Measurements from ENCODE around the gene RABGAP1L. TPM values are rescaled to one million over a fixed set of nuclear protein-coding genes. Genes with fewer than 3 reads are reported as not detected.

Gene RABGAP1L
- total RNA-seq, 4 donors from 2014 or later = 170 to 282 (median 182) TPM

DNA sequence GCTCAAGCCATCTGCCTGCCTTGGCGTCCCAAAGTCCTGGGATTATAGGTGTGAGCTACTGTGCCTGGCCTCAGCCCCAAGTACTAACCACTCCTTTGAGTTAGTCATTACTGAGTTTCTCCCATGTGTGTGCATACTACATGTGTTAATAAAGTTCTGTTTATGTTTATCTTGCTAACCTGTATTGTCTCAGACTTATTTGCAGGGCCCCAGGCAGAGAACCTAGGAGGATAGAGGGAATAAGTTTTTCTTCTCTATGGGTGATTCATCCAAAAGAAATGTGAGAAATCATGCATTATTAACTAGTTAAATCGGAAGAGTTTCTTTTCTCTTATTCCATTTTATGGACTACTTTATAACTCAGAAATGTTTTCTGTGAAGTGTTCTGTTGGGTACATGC, 636.5 kb downstream of the RABGAP1L start:
- Histone ChIP-seq H3K9me3 (no peaks in the 10 kb centered on the region), H3K4me3 (no peak overlapping the region), H3K27ac (no peak overlapping the region), H3K4me1 (peaks cover 0 to 6% (median 0%) of the 10 kb centered on the region in 4 donors), H3K36me3 (no peaks in the 10 kb centered on the region), H3K27me3 (no peaks in the 10 kb centered on the region)
- no peak for DNase-seq
- no peak for TF ChIP-seq POLR2A (IDR thresholded peaks at IDR 0.05)
- TF ChIP-seq, protein P1, sequence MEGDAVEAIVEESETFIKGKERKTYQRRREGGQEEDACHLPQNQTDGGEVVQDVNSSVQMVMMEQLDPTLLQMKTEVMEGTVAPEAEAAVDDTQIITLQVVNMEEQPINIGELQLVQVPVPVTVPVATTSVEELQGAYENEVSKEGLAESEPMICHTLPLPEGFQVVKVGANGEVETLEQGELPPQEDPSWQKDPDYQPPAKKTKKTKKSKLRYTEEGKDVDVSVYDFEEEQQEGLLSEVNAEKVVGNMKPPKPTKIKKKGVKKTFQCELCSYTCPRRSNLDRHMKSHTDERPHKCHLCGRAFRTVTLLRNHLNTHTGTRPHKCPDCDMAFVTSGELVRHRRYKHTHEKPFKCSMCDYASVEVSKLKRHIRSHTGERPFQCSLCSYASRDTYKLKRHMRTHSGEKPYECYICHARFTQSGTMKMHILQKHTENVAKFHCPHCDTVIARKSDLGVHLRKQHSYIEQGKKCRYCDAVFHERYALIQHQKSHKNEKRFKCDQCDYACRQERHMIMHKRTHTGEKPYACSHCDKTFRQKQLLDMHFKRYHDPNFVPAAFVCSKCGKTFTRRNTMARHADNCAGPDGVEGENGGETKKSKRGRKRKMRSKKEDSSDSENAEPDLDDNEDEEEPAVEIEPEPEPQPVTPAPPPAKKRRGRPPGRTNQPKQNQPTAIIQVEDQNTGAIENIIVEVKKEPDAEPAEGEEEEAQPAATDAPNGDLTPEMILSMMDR (IDR thresholded peaks at IDR 0.05) = no peak

DNA sequence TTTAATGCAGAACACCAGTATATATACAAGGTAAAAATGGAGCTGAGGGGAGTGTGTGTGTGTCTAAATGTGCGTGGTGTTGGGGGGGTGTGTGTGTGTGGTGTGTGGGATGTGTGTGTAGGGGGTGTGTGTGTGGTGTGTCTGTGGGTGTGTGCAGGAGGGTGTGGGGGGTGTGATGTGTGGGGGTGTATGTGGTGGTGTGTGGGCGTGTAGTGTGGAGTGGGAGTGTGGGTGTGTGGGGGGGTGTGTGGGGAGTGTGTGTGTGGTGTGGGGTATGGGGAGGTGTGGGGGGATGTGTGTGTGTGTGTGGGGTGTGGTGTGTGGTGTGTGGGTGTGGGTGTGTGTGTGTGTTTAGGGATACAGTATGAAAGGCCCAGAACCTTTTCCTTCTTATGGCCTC, 638.1 kb downstream of the RABGAP1L start:
- H3K4me1 ChIP-seq = peaks cover 0 to 10% (median 0%) of the 10 kb centered on the region in 4 donors
- H3K36me3 ChIP-seq = no peaks in the 10 kb centered on the region
- H3K27ac ChIP-seq = no peak overlapping the region
- no peak for DNase-seq
- no peaks in the 10 kb centered on the region for H3K27me3 ChIP-seq
- TF ChIP-seq, protein P1 (IDR thresholded peaks at IDR 0.05) = no peak
- no peak for TF ChIP-seq POLR2A (IDR thresholded peaks at IDR 0.05)
- no peak overlapping the region for H3K4me3 ChIP-seq
- H3K9me3 ChIP-seq = no peaks in the 10 kb centered on the region

DNA sequence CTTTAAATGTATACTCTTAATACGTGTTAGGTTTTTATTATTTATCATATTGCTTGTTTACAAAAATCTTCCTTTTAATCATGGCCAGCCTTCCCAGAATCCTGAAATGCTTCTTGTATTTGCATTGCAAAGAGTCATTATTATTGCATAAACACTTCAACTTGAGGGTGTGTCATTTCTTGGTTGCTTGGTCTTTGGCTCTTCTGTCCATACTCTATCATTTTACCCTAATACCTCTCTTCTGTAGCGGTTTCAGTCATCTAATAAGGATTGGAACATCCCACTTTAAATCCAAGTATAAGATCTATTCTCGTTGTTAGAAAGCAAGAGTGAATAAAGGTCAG, 639.8 kb downstream of the RABGAP1L start:
- Histone ChIP-seq H3K4me3 (peak overlapping the region in 3 of 4 donors; percentile 45 to 57 (median 57)), H3K4me1 (peaks cover 0 to 10% (median 0%) of the 10 kb centered on the region in 4 donors), H3K36me3 (no peaks in the 10 kb centered on the region), H3K27me3 (no peaks in the 10 kb centered on the region), H3K27ac (peak overlapping the region; percentile 59 to 71 (median 69)), H3K9me3 (no peaks in the 10 kb centered on the region)
- no peak for DNase-seq
- no peak for TF ChIP-seq POLR2A (IDR thresholded peaks at IDR 0.05)
- TF ChIP-seq, protein P1 (IDR thresholded peaks at IDR 0.05) = no peak

DNA sequence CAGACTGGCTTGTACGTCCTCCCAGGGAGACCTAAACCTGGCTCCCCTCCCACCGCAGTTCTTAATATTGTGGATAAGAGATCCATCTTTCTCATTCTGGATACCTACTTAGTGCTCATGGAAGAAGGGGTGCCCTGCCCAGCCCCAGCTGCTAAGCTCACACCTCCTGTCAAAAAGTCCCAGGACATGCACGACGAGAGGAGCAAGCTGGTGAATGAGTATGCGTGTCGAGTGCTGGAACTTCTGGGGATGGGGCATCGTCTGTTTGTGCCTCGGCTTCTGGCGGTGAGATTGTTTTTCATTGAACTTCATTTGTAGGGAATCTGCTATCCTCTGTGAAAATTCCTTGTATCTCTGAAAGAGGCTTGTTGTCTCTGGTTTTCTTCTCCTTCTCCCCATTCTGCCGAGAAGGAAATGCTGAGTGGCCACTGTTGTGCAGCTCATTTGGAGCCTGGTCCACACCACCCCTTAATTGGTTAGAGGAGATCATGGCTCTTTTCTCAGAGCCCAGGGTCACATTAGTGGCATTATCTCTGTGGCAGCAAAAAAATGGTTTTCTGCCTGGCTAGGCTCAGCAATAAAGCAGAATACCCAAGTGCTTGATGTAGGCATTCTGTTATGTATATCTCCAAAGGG, 641.0 kb downstream of the RABGAP1L start:
- DNase-seq = peak in 2 of 3 donors; percentile 48 to 56
- Histone ChIP-seq H3K27ac (peak overlapping the region; percentile 59 to 71 (median 69)), H3K4me1 (peaks cover 0 to 10% (median 0%) of the 10 kb centered on the region in 4 donors), H3K27me3 (no peaks in the 10 kb centered on the region), H3K4me3 (peak overlapping the region; percentile 35 to 57 (median 51)), H3K9me3 (no peaks in the 10 kb centered on the region), H3K36me3 (no peaks in the 10 kb centered on the region)
- TF ChIP-seq, protein P1 (IDR thresholded peaks at IDR 0.05) = no peak
- no peak for TF ChIP-seq POLR2A (IDR thresholded peaks at IDR 0.05)

DNA sequence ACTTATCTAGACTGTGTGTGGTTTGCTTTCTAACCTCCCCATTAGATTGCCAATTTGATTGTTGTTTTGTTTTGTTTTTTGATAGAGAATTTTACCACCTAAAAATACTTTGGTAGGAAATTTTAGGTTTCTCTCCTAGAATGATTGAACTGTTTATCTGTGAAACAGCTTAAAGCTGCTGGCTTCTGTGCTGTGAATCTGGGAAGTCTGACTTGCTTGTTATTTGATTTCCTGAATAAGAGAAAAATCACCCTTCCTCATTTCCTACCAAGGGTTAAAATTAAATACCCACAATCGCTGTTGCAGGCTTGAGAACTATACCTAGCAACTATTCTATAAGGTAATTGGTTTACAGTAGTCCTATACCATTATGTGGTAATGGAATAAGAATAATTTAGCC, 641.6 kb downstream of the RABGAP1L start:
- no peak overlapping the region for H3K27ac ChIP-seq
- no peak for DNase-seq
- H3K36me3 ChIP-seq = no peaks in the 10 kb centered on the region
- peak overlapping the region in 2 of 4 donors; percentile 57 for H3K4me3 ChIP-seq
- H3K27me3 ChIP-seq = no peaks in the 10 kb centered on the region
- H3K9me3 ChIP-seq = no peaks in the 10 kb centered on the region
- no peak for TF ChIP-seq POLR2A (IDR thresholded peaks at IDR 0.05)
- TF ChIP-seq, protein P1 (IDR thresholded peaks at IDR 0.05) = no peak
- peaks cover 0 to 10% (median 0%) of the 10 kb centered on the region in 4 donors for H3K4me1 ChIP-seq

All from Peyer's patch (tissue), 4 donors.